CD14-positive monocyte (primary cell): ENCODE data around the gene CMTR2. TPM values are rescaled to one million over a fixed set of nuclear protein-coding genes. Genes with fewer than 3 reads are reported as not detected.
"Not testable (repeated sequence)": the region's sequence is repeated elsewhere in the genome, so short reads cannot be mapped to it uniquely, and the experiment has no call there.

ENCODE experiments used
- DNase-seq, 3 donors: peaks; one replicate each; pipeline ENCODE4 v3.0.0-alpha.2; 2011 to 2022
- H2AFZ ChIP-seq: 2 replicates; pipeline ENCODE4 v1.6.0; 2012; ENCODE audit warnings: mild to moderate bottlenecking, low read depth, low read length, inconsistent platforms; ENCODE audit not compliant: insufficient read depth, poor library complexity, severe bottlenecking
- H3K27ac ChIP-seq, 2 donors: 1 replicate in 1 of 2; 2 replicates in 1 of 2; pipeline ENCODE4 v1.5.1; 2012 to 2013; ENCODE audit warnings: low read length in 2 of 2, control low read depth in 1 of 2, inconsistent platforms in 1 of 2, low read depth in 1 of 2, mild to moderate bottlenecking in 1 of 2
- H3K27me3 ChIP-seq, 2 donors: one replicate each; pipeline versions ENCODE4 v1.6.0 to v1.6.1; 2011 to 2013; ENCODE audit warnings: low read length in 2 of 2; ENCODE audit not compliant: control insufficient read depth in 2 of 2, insufficient read depth in 2 of 2
- H3K36me3 ChIP-seq, 2 donors: replicated peaks in 1 of 2; 1 replicate in 1 of 2; 2 replicates in 1 of 2; pipeline versions ENCODE4 v1.5.1 to v1.6.1; 2012 to 2013; ENCODE audit warnings: low read length in 2 of 2, control low read depth in 1 of 2, inconsistent platforms in 1 of 2, mild to moderate bottlenecking in 1 of 2; ENCODE audit not compliant: insufficient read depth in 2 of 2, control insufficient read depth in 1 of 2
- H3K4me1 ChIP-seq, 2 donors: 1 replicate in 1 of 2; 2 replicates in 1 of 2; pipeline versions ENCODE4 v1.5.1 to v1.6.1; 2012 to 2013; ENCODE audit warnings: low read length in 2 of 2, control low read depth in 1 of 2, inconsistent platforms in 1 of 2, mild to moderate bottlenecking in 1 of 2, moderate library complexity in 1 of 2; ENCODE audit not compliant: insufficient read depth in 2 of 2, control insufficient read depth in 1 of 2
- H3K4me2 ChIP-seq: replicated peaks from 2 replicates; pipeline ENCODE3; 2012; ENCODE audit warnings: low read length, moderate library complexity, mild to moderate bottlenecking; ENCODE audit not compliant: poor library complexity, severe bottlenecking; ENCODE audit errors: extremely low read depth
- H3K4me3 ChIP-seq, 3 experiments: fragments of 200-600 bp in 1 of 3; sonication (generic) in 1 of 3; replicated peaks in 1 of 3; 1 replicate in 2 of 3; 2 replicates in 1 of 3; pipeline ENCODE4 v1.5.1; 2011 to 2013; ENCODE audit warnings: low read length in 3 of 3, mild to moderate bottlenecking in 3 of 3, control low read depth in 2 of 3, low read depth in 2 of 3, inconsistent platforms in 1 of 3, moderate library complexity in 1 of 3
- H3K79me2 ChIP-seq: 2 replicates; pipeline ENCODE4 v1.6.0; 2012; ENCODE audit warnings: mild to moderate bottlenecking, control low read depth, inconsistent platforms, low read length, moderate library complexity; ENCODE audit not compliant: insufficient read depth
- H3K9ac ChIP-seq: 2 replicates; pipeline ENCODE4 v1.6.0; 2017; ENCODE audit warnings: low read length, mild to moderate bottlenecking; ENCODE audit not compliant: insufficient read depth, poor library complexity, severe bottlenecking
- H3K9me3 ChIP-seq, 2 donors: replicated peaks in 1 of 2; 1 replicate in 1 of 2; 2 replicates in 1 of 2; pipeline versions ENCODE4 v1.5.1 to v1.6.1; 2012 to 2013; ENCODE audit warnings: low read length in 2 of 2, control low read depth in 1 of 2; ENCODE audit not compliant: control insufficient read depth in 1 of 2, insufficient read depth in 1 of 2
- H4K20me1 ChIP-seq: 2 replicates; pipeline ENCODE4 v1.6.0; 2012; ENCODE audit warnings: mild to moderate bottlenecking, low read length, control low read depth, moderate library complexity; ENCODE audit not compliant: insufficient read depth
- H3K27ac Mint-ChIP-seq, 7 donors: one replicate each; pipeline ENCODE4 v1.8.0; 2020; ENCODE audit warnings: mild to moderate bottlenecking in 7 of 7, mixed read lengths in 7 of 7, moderate library complexity in 6 of 7, inconsistent platforms in 2 of 7
- H3K27me3 Mint-ChIP-seq, 3 donors: one replicate each; pipeline ENCODE4 v1.8.0; 2021 to 2022; ENCODE audit warnings: low read depth in 3 of 3, mild to moderate bottlenecking in 3 of 3, mixed read lengths in 3 of 3, moderate library complexity in 3 of 3, inconsistent platforms in 1 of 3
- H3K36me3 Mint-ChIP-seq, 2 donors: one replicate each; pipeline ENCODE4 v1.8.0; 2020; ENCODE audit warnings: mixed read lengths in 2 of 2, inconsistent platforms in 1 of 2, mild to moderate bottlenecking in 1 of 2
- H3K4me1 Mint-ChIP-seq: one replicate; pipeline ENCODE4 v1.8.0; 2020; ENCODE audit warnings: mild to moderate bottlenecking, mixed read lengths
- H3K4me3 Mint-ChIP-seq, 2 donors: one replicate each; pipeline ENCODE4 v1.8.0; 2020; ENCODE audit warnings: mild to moderate bottlenecking in 2 of 2, mixed read lengths in 2 of 2, moderate library complexity in 1 of 2
- H3K9me3 Mint-ChIP-seq, 7 donors: one replicate each; pipeline ENCODE4 v1.8.0; 2020 to 2022; ENCODE audit warnings: mixed read lengths in 7 of 7, mild to moderate bottlenecking in 6 of 7, moderate library complexity in 6 of 7, inconsistent platforms in 2 of 7
- CTCF ChIP-seq: fragments of 200-600 bp; IDR thresholded peaks from one replicate; pipeline ENCODE4 v1.8.0; 2022; ENCODE audit warnings: antibody characterized with exemption, mild to moderate bottlenecking
- WGBS: methylation state at CpG from one replicate; pipeline ENCODE4 v1.1.5; 2013; ENCODE audit warnings: missing lambda C conversion rate; ENCODE audit not compliant: insufficient coverage; 5-methylcytosine and 5-hydroxymethylcytosine counted together
- intact Hi-C, 2 donors: fragments of 100-400 bp; cut with micrococcal nuclease; formaldehyde crosslinking; loops; one replicate each; pipeline versions ENCODE4 v1.15.0 to v1.15.1; 2023
- polyA plus RNA-seq, 3 donors: library from polyadenylated mRNA; depleted of rRNA in 1 of 3; unstranded in 2 of 3; stranded (reverse) in 1 of 3; fragments of 300-500 nt in 2 of 3; fragments of >200 nt in 1 of 3; fragmentation: Illumina TruSeq in 2 of 3; gene quantifications; 1 replicate in 2 of 3; 2 replicates in 1 of 3; pipeline ENCODE4 v1.2.3, GENCODE V29; 2012 to 2021

The CMTR2 gene
- polyA plus RNA-seq, 3 donors = 4.3 to 12.7 (median 11.5) TPM

DNA sequence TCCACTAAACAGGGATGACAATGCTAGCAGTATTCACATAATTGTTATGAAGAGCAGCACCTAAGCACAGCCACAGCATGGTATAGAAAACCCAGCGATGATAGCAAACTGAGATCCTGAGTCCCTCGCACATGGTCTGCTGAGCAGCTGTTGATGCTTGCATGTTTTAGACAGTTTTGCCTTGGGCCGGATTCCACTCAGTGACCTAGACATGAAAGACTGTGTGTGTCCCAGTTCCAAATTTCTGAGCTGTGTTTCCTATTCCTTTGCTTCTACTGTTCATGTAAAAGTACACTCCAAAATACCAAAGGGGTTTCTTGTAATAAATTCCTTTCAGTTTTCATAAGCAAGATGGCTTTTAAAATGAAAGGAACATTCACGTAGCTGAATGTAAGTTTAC, 30.8 kb upstream of the CMTR2 start:
- Histone ChIP-seq H3K9me3 (no peaks in the 10 kb centered on the region), H3K79me2 (no peaks in the 10 kb centered on the region), H3K27ac (no peak overlapping the region), H2AFZ (no peak overlapping the region), H3K4me2 (no peak overlapping the region), H3K4me1 (no peaks in the 10 kb centered on the region), H3K4me3 (no peak overlapping the region), H3K27me3 (no peaks in the 10 kb centered on the region), H3K36me3 (no peaks in the 10 kb centered on the region), H3K9ac (no peak overlapping the region), H4K20me1 (no peaks in the 10 kb centered on the region)
- 82% methylated on average over 3 of the region's 4 CpGs for WGBS
- no peak for TF ChIP-seq CTCF
- Mint-ChIP-seq H3K36me3 (no peaks in the 10 kb centered on the region), H3K27ac (no peak overlapping the region), H3K9me3 (peaks cover 0 to 2% (median 0%) of the 10 kb centered on the region in 7 donors), H3K27me3 (peaks cover 3 to 4% (median 3%) of the 10 kb centered on the region in 3 donors), H3K4me1 (no peaks in the 10 kb centered on the region), H3K4me3 (no peak overlapping the region)
- DNase-seq = no peak
- intact Hi-C loops = no loop called here

DNA sequence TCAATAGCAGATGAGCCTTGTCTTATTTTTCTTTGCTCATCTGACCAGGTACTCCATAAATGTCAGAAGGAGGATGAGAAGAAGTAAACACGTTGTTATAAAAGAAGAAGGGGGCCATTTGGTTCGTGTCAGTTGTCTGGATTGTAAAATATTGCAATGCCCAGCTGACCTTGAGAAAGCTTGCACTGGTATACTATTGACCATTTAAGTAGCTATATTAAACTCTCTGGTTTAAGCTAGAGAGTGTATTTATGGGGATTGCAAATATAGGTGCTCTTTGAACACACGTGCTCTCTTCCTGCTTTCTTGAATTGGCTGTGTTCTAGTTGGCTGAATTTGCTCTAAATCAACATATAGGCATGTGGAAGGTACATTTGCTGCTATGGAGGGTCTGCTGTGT, 26.1 kb upstream of the CMTR2 start:
- Mint-ChIP-seq H3K36me3 (no peaks in the 10 kb centered on the region), H3K4me3 (no peak overlapping the region), H3K27ac (no peak overlapping the region), H3K27me3 (peaks cover 3 to 7% (median 6%) of the 10 kb centered on the region in 3 donors), H3K9me3 (no peaks in the 10 kb centered on the region), H3K4me1 (no peaks in the 10 kb centered on the region)
- H4K20me1 ChIP-seq = no peaks in the 10 kb centered on the region
- no peaks in the 10 kb centered on the region for H3K36me3 ChIP-seq
- intact Hi-C loops = no loop called here
- H2AFZ ChIP-seq = no peak overlapping the region
- WGBS = 38% methylated on average over 2 of the region's 3 CpGs
- no peak for DNase-seq
- H3K79me2 ChIP-seq = no peaks in the 10 kb centered on the region
- H3K4me1 ChIP-seq = no peaks in the 10 kb centered on the region
- no peaks in the 10 kb centered on the region for H3K9me3 ChIP-seq
- no peak overlapping the region for H3K4me3 ChIP-seq
- H3K4me2 ChIP-seq = no peak overlapping the region
- no peaks in the 10 kb centered on the region for H3K27me3 ChIP-seq
- H3K27ac ChIP-seq = no peak overlapping the region
- H3K9ac ChIP-seq = no peak overlapping the region
- no peak for TF ChIP-seq CTCF

- intact Hi-C loops = loop anchor here in 1 of 2 donors (5.0 kb wide), 1 partner anchor 96 kb away; no protein-coding TSS in a partner anchor
- H3K9ac ChIP-seq, H2AFZ ChIP-seq, H3K4me1 ChIP-seq, H3K4me3 ChIP-seq, H3K79me2 ChIP-seq, H3K36me3 ChIP-seq, H3K9me3 ChIP-seq, H3K9me3 Mint-ChIP-seq, H3K27ac Mint-ChIP-seq, H3K27me3 ChIP-seq, H4K20me1 ChIP-seq, H3K27ac ChIP-seq, H3K4me1 Mint-ChIP-seq, H3K36me3 Mint-ChIP-seq, DNase-seq, H3K4me3 Mint-ChIP-seq, H3K4me2 ChIP-seq: not testable (repeated sequence)
- 92% methylated on average over 2 of the region's 3 CpGs for whole genome bisulfite sequencing
- peaks cover 5 to 11% (median 10%) of the 10 kb centered on the region in 3 donors for H3K27me3 Mint-ChIP-seq
Observed at GRCh38 chr16:71313591-71313990, 24.4 kb upstream of the CMTR2 start.
